HG02970 (cell line): ENCODE data around the gene EN1.

Experiments used
- ATAC-seq: cut with Tn5 transposase; IDR thresholded peaks from one replicate; pipeline ENCODE4 v1.9.1; 2021; ENCODE audit warnings: mild to moderate bottlenecking, moderate library complexity, moderate number of reproducible peaks; ENCODE audit not compliant: unreplicated experiment, low FRiP score

Gene EN1

GRCh38 chr2:118826093-118826492 lies 21.4 kb downstream of the EN1 start:
- ATAC-seq = no peak

GRCh38 chr2:118823633-118824032 lies 23.8 kb downstream of the EN1 start:
- ATAC-seq = no peak

DNA sequence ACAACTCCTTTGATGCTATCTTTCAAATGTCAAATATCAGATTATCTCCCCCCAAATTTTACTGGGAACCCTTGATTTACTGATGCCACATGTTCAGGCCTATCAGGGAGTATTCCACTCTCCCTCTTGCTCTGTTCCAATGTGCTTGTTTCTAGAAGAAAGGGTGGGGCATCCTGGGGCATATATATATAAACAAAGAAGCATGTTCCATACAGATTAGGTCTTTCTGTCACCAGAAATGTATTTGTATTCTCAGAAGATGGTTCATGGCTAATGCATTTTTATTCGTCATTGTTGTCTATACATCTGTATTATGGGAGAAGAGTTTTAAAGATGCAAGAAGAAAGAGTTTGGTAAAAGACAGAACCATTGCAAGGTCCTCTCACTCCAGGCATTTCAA lies 24.9 kb downstream of the EN1 start:
- ATAC-seq = no peak

DNA sequence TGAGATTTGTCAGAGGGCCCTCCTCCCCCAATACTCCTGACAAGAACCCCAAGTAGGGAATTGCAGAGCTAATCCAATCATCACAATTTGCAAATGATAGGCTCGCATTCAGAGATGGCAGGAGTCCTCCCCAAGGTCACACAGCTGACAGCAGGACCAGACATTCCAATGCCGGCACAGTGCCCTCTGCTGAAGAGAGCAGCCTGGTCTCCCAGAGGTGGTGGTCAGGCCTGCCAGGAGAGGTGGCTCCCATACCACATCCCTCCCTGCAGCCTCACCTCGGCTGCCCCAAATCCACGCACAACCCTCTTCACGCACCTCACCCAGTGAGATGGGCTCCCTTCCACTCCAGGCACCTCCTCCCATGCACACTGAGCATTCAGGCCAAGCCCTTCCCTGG lies 25.4 kb downstream of the EN1 start:
- ATAC-seq = no peak

GRCh38 chr2:118817469-118817868 lies 30.0 kb downstream of the EN1 start:
- ATAC-seq = no peak

GRCh38 chr2:118816669-118817068 lies 30.8 kb downstream of the EN1 start:
- no peak for ATAC-seq

DNA sequence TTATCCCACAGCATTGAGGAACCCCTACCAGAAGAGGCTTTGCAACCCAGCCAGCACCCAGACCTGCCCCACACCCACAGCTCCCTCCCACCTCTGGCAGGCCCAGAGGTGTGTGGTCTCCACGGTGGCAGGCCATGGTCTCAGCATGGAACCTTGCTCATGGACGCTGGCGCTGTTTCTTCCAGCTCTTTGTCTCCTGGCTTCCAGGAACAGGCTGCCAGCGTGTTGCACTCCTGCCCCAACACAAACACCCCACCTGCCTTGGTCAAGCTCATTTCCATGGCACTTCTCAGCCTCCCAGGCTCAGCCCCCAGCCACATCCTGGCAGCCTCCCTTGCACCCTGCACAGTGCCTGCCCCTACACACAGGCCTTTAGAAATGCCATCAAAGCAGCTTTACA lies 31.7 kb downstream of the EN1 start:
- no peak for ATAC-seq

DNA sequence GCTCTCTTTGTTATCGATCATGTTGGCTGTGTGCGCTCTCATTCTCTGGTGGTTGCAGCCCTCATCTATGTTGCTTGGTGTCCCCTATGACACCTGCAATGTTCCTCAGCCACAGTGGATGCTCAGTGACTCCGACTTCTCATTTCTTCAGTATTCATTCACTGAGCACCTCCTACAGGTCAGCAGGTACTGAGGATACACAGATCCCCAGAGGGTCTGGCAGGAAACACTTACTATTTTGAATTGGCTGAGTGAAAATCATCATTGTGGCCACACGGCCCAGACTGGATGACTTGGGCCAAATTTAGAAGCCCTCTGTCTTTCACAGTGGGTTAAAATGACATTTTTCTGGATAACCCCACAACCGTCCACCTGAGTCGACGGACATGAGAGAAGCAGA lies 32.1 kb downstream of the EN1 start:
- no peak for ATAC-seq

GRCh38 chr2:118814368-118814767 lies 33.1 kb downstream of the EN1 start:
- no peak for ATAC-seq

GRCh38 chr2:118813601-118814339 lies 33.7 kb downstream of the EN1 start:
- ATAC-seq = no peak

DNA sequence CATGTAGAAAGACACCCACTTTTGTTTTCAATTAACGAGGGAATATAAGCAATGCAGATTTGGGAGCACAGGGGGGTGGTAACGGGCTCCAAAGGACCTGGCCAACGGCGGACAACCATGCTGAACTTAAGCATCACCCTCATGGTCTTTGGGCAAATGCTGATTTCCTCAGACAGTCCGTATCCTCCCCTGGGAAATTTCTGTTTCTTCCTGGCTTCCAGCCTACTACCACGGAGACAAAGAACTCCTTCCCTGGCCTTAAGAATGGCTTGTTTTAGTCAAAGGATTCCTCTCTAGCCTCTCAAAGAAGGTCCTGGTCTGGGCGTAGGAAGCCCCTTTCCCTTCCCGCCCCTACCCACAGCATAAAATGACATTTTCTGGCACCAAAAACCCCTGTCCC lies 34.3 kb downstream of the EN1 start:
- ATAC-seq = no peak

GRCh38 chr2:118812552-118812951 lies 34.9 kb downstream of the EN1 start:
- ATAC-seq = no peak

DNA sequence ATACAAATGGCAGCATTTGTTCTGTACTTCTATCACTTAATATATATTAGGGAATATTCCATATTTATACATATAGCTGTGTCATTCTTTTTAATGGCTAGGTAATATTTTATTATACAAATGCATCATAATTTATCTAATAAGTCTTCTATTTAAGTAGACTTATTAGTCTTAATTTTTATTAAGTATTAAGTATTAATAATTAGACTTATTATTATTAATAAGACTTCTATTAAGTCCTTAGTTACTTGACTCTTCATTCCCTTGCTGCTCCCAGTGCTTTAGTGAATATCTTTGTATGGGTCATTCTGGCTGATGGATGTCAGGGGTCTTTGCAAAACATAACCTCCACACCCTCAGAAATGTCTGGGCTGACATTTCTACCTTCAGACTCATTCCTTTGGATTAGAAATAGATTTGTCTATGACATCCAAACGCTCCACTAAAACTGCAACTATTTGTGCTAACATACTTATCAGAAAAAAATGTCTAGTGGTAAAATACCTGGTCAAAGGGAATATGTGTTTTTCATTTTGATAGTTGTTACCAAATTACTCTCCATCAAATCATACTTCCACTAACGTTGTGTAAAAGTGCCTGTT lies 35.8 kb downstream of the EN1 start:
- ATAC-seq = no peak

- ATAC-seq = no peak
These were observed 36.7 kb downstream of the EN1 start for GRCh38 chr2:118810766-118811165.

DNA sequence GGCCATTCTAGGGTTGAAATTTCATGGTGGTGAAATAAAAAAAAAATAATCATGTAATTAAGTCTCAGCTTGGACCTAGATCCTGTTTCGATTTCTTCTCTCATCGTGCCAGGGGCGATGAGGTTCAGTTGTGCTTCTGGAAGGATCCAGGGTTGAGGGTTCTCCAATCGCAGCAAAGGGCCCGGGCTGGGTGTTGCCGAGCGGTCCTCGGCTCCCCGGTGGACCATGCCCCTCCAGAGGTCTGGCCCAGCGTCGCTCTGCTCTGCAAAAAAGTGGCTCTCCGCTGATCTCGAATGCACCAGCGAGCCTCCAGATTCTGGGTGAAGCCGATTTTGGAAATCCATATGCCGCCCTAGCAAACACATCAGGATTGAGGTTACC lies 39.0 kb downstream of the EN1 start:
- no peak for ATAC-seq

- ATAC-seq = no peak
These were observed 39.6 kb downstream of the EN1 start for GRCh38 chr2:118807668-118808428.

DNA sequence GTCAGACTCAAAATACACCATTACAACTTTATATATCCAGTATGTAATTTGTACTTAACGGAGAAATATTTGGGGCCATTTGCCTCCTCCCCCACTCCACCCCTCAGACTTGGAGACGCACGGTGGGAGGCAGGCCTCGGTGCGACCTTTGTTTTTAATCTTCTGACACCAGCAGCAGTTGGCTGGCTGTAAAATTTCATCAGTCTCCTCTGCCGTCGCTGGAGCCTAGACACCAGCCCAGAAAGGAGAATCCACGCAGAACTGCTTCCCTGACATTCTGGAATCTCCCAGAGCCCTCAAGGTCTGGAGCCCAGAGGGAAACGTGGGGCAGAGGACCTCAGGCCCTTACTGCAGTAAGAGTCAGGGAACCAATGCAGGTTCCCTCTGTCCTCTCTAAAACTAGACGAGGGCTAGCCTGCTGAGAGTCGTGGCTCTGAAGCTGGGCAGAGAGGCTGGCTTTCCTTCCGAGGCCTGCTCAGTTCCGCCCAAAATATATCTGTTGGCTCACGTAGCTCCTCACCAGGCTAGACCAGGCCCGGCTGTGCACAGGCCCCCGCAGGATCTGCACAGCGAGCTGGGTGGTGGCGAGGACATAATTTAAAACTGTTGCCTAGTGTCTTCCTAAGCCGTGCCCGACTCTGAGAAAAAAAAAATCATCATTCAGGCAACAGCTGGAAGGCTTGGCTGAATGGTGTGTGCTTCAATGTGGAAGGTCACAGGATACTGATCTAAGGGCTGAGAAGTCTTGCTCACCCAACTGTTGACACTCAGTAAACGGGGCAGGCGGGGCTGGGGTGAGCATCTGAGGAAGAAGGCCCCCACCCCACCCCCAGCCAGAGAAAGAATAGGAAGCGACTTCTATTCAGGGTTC lies 40.4 kb downstream of the EN1 start:
- ATAC-seq = no peak

GRCh38 chr2:118805064-118805690 lies 42.3 kb downstream of the EN1 start:
- ATAC-seq = no peak

- ATAC-seq = no peak
These were observed 44.4 kb downstream of the EN1 start for GRCh38 chr2:118803012-118803411.

DNA sequence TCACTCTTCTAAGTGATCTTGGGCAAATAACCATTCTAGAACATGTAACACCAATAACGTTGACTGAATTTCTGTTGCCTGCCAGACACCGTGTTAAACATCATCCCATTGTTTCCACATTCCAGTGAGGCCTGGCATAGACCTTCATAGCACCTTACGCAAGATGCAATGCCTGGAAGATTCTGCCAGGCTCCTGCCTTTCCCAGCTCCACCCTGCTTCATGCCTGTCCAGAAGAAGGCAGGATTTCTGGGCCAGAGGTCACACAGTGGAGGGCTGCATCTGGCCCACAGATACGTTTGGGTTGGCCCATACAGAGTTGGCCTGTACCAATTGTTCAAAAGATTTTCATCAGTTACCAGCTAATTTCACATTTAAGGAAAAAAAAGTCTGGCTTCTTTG lies 46.3 kb downstream of the EN1 start:
- ATAC-seq = no peak
